ENCODE data around the gene SPRY2.
"Not testable (repeated sequence)": the region's sequence is repeated elsewhere in the genome, so short reads cannot be mapped to it uniquely, and the experiment has no call there.

Gene SPRY2

GRCh38 chr13:80348750-80349149 is 7.8 kb upstream of the SPRY2 start:
- DNase-seq (ENCODE audit: low read depth) = no peak

GRCh38 chr13:80348314-80348713 is 7.4 kb upstream of the SPRY2 start:
- DNase-seq (ENCODE audit: low read depth) = no peak

GRCh38 chr13:80345771-80346510 is 5.0 kb upstream of the SPRY2 start:
- no peak for DNase-seq (ENCODE audit: low read depth)

- not testable (repeated sequence) for DNase-seq (ENCODE audit: low read depth)
These were observed 3.1 kb upstream of the SPRY2 start for GRCh38 chr13:80344032-80344431.

- no peak for DNase-seq (ENCODE audit: low read depth)
These were observed 1.8 kb upstream of the SPRY2 start for GRCh38 chr13:80342471-80343371.

GRCh38 chr13:80341756-80342370 is 937 bp upstream of the SPRY2 start:
- DNase-seq (ENCODE audit: low read depth) = no peak

GRCh38 chr13:80340651-80341100 is 250 bp downstream of the SPRY2 start:
- no peak for DNase-seq (ENCODE audit: low read depth)

GRCh38 chr13:80339912-80340650 is 845 bp downstream of the SPRY2 start:
- DNase-seq (ENCODE audit: low read depth) = no peak

- DNase-seq (ENCODE audit: low read depth) = no peak
These were observed 1.4 kb downstream of the SPRY2 start for GRCh38 chr13:80339563-80339911.

GRCh38 chr13:80338781-80339562 is 2.0 kb downstream of the SPRY2 start:
- peak; percentile 73 for DNase-seq (ENCODE audit: low read depth)

GRCh38 chr13:80337288-80338081 is 3.4 kb downstream of the SPRY2 start:
- DNase-seq (ENCODE audit: low read depth) = no peak

- no peak for DNase-seq (ENCODE audit: low read depth)
These were observed 4.1 kb downstream of the SPRY2 start for GRCh38 chr13:80336776-80337287.

GRCh38 chr13:80336370-80336769 is 4.6 kb downstream of the SPRY2 start:
- no peak for DNase-seq (ENCODE audit: low read depth)

- DNase-seq (ENCODE audit: low read depth) = no peak
These were observed 6.2 kb downstream of the SPRY2 start for GRCh38 chr13:80334597-80335260.

- no peak for DNase-seq (ENCODE audit: low read depth)
These were observed 8.9 kb downstream of the SPRY2 start for GRCh38 chr13:80331984-80332383.

- DNase-seq (ENCODE audit: low read depth) = no peak
These were observed 11.7 kb downstream of the SPRY2 start for GRCh38 chr13:80329250-80329649.

- no peak for DNase-seq (ENCODE audit: low read depth)
These were observed 21.9 kb downstream of the SPRY2 start for GRCh38 chr13:80319004-80319403.

- no peak for DNase-seq (ENCODE audit: low read depth)
These were observed 25.9 kb downstream of the SPRY2 start for GRCh38 chr13:80314711-80315653.
